ENCODE results near the gene PRDX6.

PRDX6 gene

GRCh38 chr1:173436841-173437428 is 40.2 kb upstream of the PRDX6 start:
- H3K9me3 ChIP-seq (replicated peaks; ENCODE audit: insufficient read depth, low read length), result no peaks in the 10 kb centered on the region
- no peaks in the 10 kb centered on the region for H3K36me3 ChIP-seq (replicated peaks; ENCODE audit: insufficient read depth, low read length)
- no peak overlapping the region for H3K9ac ChIP-seq (ENCODE audit: low read length)
- H3F3A ChIP-seq (ENCODE audit: insufficient read depth, low read length), result no peaks in the 10 kb centered on the region
- H3K4me2 ChIP-seq (ENCODE audit: low read depth, low read length), result no peak overlapping the region
- H4K20me1 ChIP-seq (ENCODE audit: insufficient read depth, low read length), result no peaks in the 10 kb centered on the region
- H3K27ac ChIP-seq (ENCODE audit: low read length), result no peak overlapping the region
- no peak for DNase-seq
- H3K79me2 ChIP-seq (ENCODE audit: low read length), result no peaks in the 10 kb centered on the region
- no peak overlapping the region for H2AFZ ChIP-seq (ENCODE audit: low read length)
- no peaks in the 10 kb centered on the region for H3K4me1 ChIP-seq (ENCODE audit: low read length)
- no peaks in the 10 kb centered on the region for H3K9me2 ChIP-seq (replicated peaks; ENCODE audit: insufficient read depth, low read length)
- no peak overlapping the region for H3K4me3 ChIP-seq (ENCODE audit: low read length)
- H3K27me3 ChIP-seq (replicated peaks; ENCODE audit: insufficient read depth, low read length), result no peaks in the 10 kb centered on the region
- TF ChIP-seq EZH2phosphoT487 (IDR thresholded peaks at IDR 0.05; ENCODE audit: low read length), result no peak
- no peak for TF ChIP-seq EZH2 (optimal IDR thresholded peaks at IDR 0.05; ENCODE audit: low read depth, low read length)
- no peak for TF ChIP-seq CTCF (IDR thresholded peaks at IDR 0.05; ENCODE audit: low read length)

- Histone ChIP-seq H3K9me2 (replicated peaks; ENCODE audit: insufficient read depth, low read length) (no peaks in the 10 kb centered on the region), H3K9ac (ENCODE audit: low read length) (no peak overlapping the region), H3K27me3 (replicated peaks; ENCODE audit: insufficient read depth, low read length) (no peaks in the 10 kb centered on the region), H3K4me1 (ENCODE audit: low read length) (peaks cover 3% of the 10 kb centered on the region), H3K36me3 (replicated peaks; ENCODE audit: insufficient read depth, low read length) (no peaks in the 10 kb centered on the region), H3K79me2 (ENCODE audit: low read length) (no peaks in the 10 kb centered on the region), H3K4me3 (ENCODE audit: low read length) (no peak overlapping the region), H3K9me3 (replicated peaks; ENCODE audit: insufficient read depth, low read length) (no peaks in the 10 kb centered on the region), H4K20me1 (ENCODE audit: insufficient read depth, low read length) (no peaks in the 10 kb centered on the region), H3F3A (ENCODE audit: insufficient read depth, low read length) (no peaks in the 10 kb centered on the region), H2AFZ (ENCODE audit: low read length) (no peak overlapping the region), H3K4me2 (ENCODE audit: low read depth, low read length) (no peak overlapping the region), H3K27ac (ENCODE audit: low read length) (no peak overlapping the region)
- no peak for DNase-seq
- TF ChIP-seq CTCF (IDR thresholded peaks at IDR 0.05; ENCODE audit: low read length) (no peak), EZH2phosphoT487 (IDR thresholded peaks at IDR 0.05; ENCODE audit: low read length) (no peak), EZH2 (optimal IDR thresholded peaks at IDR 0.05; ENCODE audit: low read depth, low read length) (no peak)
These were observed 38.5 kb upstream of the PRDX6 start for GRCh38 chr1:173438675-173439074.

DNA sequence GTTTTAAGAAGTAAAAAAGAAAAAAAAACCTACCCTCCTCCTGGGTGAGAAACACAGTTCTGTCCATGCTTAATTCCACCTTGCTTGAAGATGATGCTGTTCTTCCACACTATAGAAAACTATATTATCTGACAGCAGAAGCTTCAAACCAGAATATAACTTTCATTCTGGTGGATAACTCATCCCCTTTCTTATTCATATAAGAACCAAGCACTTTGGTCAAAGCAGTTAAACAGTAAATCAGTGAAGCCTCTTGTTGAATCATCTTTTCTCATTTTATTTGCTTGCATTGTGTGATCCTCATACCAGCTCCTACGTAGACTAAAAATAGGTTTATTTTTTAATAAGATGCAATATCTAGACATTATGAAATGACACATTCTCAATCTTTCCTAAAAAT is 36.7 kb upstream of the PRDX6 start:
- no peak for DNase-seq
- no peak overlapping the region for H2AFZ ChIP-seq (ENCODE audit: low read length)
- no peaks in the 10 kb centered on the region for H3K9me2 ChIP-seq (replicated peaks; ENCODE audit: insufficient read depth, low read length)
- no peaks in the 10 kb centered on the region for H3K36me3 ChIP-seq (replicated peaks; ENCODE audit: insufficient read depth, low read length)
- no peak overlapping the region for H3K9ac ChIP-seq (ENCODE audit: low read length)
- H4K20me1 ChIP-seq (ENCODE audit: insufficient read depth, low read length), result no peaks in the 10 kb centered on the region
- peaks cover 14% of the 10 kb centered on the region for H3F3A ChIP-seq (ENCODE audit: insufficient read depth, low read length)
- H3K27ac ChIP-seq (ENCODE audit: low read length), result no peak overlapping the region
- H3K9me3 ChIP-seq (replicated peaks; ENCODE audit: insufficient read depth, low read length), result no peaks in the 10 kb centered on the region
- H3K4me1 ChIP-seq (ENCODE audit: low read length), result peaks cover 15% of the 10 kb centered on the region
- no peak for TF ChIP-seq CTCF (IDR thresholded peaks at IDR 0.05; ENCODE audit: low read length)
- TF ChIP-seq EZH2phosphoT487 (IDR thresholded peaks at IDR 0.05; ENCODE audit: low read length), result no peak
- TF ChIP-seq EZH2 (optimal IDR thresholded peaks at IDR 0.05; ENCODE audit: low read depth, low read length), result no peak
- no peak overlapping the region for H3K4me3 ChIP-seq (ENCODE audit: low read length)
- H3K79me2 ChIP-seq (ENCODE audit: low read length), result no peaks in the 10 kb centered on the region
- H3K4me2 ChIP-seq (ENCODE audit: low read depth, low read length), result no peak overlapping the region
- H3K27me3 ChIP-seq (replicated peaks; ENCODE audit: insufficient read depth, low read length), result no peaks in the 10 kb centered on the region
